HG03457 (cell line): ENCODE measurements around the gene C5.
"Not testable (repeated sequence)": the region's sequence is repeated elsewhere in the genome, so short reads cannot be mapped to it uniquely, and the experiment has no call there.

Source experiments
- ATAC-seq: cut with Tn5 transposase; IDR thresholded peaks from one replicate; pipeline ENCODE4 v1.9.1; 2021; ENCODE audit warnings: moderate number of reproducible peaks; ENCODE audit not compliant: unreplicated experiment

The C5 gene

DNA sequence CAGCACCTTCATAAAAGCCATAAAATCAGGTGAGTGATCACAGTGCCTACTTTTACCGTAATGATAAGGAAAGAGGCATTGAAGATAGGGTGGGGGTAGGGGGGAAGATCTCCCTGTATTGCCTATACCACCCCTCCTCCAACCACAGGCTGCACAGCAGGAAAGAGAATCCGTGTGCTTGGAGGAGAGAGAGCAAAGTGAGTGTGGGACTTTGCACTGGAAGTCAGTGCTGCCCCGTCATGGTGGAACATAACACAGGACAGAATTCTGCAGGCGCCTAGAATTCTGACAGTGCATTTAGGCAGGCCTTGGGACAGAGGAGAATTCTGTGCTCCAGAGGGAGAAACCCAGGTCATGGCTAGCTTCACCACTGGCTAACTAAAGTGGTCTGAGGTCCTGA, 3.5 kb upstream of the C5 start:
- no peak for ATAC-seq

- ATAC-seq: no peak
These were observed 1.5 kb downstream of the C5 start for GRCh38 chr9:121048618-121049017.

- ATAC-seq: no peak
These were observed 1.9 kb downstream of the C5 start for GRCh38 chr9:121048175-121048574.

DNA sequence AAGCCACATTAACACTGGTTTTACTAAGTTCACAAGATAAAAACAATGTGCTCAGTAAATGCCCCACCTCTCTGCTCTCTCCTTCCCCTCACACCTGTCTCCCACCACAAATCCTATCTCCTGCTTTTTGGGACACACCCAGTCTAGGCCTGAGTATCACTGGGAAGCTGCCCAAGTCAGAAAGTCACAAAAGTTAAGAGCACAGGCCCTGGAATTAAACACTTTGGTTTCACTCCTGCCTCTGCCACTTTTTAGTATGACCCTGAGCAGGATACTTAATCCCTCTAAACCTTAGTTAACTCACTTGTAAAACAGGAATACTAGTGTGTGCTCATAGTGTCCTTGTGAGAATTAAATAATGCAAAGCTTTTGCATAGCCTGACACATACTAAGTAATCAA, 11.3 kb downstream of the C5 start:
- ATAC-seq: no peak

DNA sequence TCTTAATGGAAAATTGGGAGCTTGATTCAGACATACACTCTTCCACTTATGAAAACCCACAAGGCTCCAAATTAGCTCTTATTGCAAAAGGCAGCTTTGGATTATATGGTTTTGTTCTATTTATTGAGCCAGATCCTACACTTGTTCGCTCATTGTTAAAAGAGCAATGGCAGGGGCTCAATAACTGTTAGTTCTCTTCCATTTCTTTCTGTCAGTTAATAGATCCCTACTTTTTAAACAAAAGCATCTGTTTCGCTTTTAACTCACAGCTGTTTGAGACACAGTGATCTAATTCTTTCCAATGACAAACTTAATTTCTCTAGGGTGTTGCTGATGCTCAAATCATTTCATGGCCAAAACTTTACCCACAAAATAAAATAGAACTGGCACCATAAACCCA, 11.7 kb downstream of the C5 start:
- no peak for ATAC-seq

GRCh38 chr9:121035717-121036116, 14.4 kb downstream of the C5 start:
- not testable (repeated sequence) for ATAC-seq

GRCh38 chr9:121034529-121034928, 15.5 kb downstream of the C5 start:
- ATAC-seq: no peak

DNA sequence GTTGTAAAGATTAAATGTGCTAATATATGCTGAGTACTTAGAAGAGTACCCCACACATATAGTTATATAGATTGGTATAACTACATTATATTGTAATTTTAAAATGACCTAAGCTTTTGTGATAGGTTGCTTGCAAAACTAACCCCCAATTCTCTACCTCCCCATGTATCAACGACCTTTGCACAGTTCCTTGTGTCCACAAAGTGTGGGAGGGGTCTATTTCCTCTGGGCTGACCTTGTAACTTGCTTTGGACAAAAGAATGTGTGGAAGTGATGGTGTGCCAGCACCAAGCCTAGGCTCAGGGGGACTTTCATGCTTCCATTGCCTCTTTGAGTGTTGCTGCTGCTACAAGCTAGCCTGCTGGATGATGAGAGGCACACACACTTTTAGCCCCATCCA, 20.6 kb downstream of the C5 start:
- ATAC-seq: no peak

DNA sequence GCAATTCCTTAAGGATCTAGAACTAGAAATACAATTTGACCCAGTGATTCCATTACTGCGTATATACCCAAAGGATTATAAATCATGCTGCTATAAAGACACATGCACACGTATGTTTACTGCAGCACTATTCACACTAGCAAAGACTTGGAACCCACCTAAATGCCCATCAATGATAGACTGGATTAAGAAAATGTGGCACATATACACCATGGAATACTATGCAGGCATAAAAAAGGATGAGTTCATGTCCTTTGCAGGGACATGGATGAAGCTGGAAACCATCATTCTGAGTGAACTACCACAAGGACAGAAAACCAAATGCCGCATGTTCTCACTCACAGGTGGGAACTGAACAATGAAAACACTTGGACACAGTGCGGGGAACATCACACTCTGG, 21.8 kb downstream of the C5 start:
- ATAC-seq: not testable (repeated sequence)

DNA sequence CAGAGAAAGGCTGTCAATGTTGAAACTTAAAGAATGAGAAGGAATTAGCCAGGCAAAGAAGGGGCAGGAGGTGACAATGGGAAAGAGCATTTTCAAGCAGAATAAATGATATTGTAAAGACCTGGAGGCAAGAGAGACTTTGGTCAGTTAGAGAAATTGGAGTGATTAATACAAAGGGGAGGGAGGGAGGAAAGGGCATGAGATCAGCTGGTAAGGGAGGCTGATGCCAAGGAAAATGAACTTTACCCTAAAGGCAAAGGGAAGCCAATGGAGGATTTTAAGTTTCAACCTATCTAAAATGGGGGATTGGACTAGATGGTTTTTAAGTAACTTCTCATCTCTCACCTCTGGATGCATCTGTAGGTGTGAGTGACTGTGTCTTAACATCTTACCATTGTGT, 23.3 kb downstream of the C5 start:
- no peak for ATAC-seq

GRCh38 chr9:121026260-121026691, 23.8 kb downstream of the C5 start:
- ATAC-seq: no peak

DNA sequence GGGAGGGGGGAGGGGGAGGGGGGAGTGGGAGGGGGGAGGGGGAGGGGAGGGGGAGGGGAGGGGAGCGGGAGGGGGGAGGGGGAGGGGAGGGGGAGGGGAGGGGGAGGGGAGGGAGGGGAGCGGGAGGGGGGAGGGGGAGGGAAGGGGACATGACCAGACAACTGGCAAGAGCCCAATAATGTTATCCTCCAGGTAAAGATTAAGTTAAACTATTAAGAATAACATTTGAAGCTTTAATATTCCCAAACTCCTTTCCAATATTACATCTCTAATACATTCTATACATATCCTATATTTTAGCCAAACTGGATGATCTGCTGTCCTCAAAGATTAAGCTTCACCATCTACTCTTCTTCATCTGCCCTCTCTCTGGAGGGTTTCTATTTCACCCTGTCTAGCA, 25.8 kb downstream of the C5 start:
- no peak for ATAC-seq

GRCh38 chr9:121023064-121023463, 27.0 kb downstream of the C5 start:
- no peak for ATAC-seq

- ATAC-seq: no peak
These were observed 28.8 kb downstream of the C5 start for GRCh38 chr9:121021301-121021700.

DNA sequence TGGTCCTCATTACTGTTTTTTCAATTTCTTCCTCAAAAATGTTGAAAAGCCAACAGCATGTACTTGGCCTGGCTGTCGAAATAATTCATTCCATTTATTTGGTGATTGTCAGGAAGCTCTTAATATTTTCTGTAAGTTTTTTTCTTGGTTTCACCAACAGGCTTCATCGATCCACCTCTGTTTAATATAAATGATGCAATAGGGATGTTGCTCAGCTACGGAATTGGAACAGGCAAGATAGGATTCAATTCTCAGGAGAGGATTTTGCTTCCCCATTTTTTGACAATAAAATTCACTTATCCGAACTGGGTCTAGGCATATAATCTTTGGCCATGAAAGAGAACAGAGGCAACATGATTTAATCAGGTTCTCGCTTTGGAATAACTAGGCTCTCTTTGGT, 30.8 kb downstream of the C5 start:
- ATAC-seq: no peak

GRCh38 chr9:121013911-121014310, 36.2 kb downstream of the C5 start:
- no peak for ATAC-seq

GRCh38 chr9:121009650-121010049, 40.4 kb downstream of the C5 start:
- ATAC-seq: no peak

- no peak for ATAC-seq
These were observed 50.8 kb downstream of the C5 start for GRCh38 chr9:120999317-120999716.

DNA sequence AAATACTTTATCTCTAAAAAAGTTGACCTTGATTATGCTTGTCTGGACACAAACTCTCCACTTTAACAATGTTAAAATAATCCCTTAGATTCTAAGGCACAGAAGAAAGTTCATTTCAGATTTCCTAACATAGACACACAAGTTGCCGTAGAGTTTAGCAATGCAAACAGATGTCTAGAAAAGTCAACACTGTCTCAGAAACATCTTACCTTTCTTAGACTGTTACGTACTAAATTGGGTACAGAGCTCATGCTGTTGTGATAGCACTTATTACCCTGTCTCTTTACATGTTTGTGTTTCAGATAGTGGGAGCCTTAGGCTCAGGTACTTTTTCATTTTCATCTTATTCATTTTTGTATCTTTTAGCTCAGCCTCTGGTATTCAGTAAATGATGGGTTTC, 52.0 kb downstream of the C5 start:
- ATAC-seq: no peak

DNA sequence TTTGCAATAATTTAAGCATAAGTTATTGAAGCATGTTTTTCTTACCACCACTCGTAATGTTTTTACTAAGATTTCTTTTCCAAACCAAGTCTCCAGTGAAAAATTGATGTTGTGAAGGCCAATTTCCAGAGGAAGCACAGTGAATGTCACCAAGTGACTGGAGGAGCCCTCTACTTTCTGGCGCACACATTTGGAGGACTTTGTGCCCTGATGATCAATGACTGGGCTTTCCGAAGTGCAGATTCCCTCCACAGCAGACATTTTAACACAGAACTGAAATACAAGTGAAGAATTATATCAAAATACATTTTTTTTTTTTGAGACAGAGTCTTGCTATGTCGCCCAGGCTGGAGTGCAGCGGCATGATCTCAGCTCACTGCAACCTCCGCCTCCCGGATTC, 52.6 kb downstream of the C5 start:
- ATAC-seq: no peak

DNA sequence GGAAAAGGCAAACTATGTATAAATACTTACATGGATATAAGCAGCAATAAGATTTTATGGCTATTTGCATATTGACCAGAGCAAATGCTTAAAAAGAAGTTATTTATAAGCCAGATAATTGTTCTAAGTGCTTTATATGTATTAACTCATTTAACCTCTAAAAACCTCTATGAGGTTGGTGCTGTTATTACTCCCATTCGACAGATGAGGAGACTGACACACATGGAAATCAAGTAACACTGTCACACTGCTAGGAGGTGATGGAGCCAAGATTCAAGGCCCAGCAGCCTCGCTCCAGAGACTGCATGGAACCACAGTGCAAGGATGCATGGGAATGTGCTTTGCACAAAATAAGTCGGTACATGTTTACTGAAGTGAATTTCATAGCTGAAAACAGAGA, 53.7 kb downstream of the C5 start:
- ATAC-seq: no peak

DNA sequence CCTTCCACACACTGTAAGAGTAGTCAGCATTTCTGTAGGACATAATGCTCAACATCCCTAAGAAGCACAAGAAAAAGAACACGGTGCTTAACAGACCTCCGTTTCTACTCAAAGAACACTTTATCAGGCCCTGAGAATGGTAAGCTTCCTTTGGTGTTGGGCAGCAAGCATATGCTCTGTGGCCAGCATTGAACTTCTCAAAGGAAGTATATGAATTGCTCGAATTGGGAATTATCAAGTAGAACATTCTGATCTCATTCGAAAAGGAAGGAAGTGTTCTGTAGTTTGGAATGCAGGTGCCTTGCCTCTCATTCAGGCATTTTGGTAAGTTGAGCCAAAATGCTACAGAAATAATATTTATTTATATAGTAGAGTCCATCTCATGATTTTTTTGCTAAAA, 61.0 kb downstream of the C5 start:
- no peak for ATAC-seq

- no peak for ATAC-seq
These were observed 64.3 kb downstream of the C5 start for GRCh38 chr9:120985819-120986222.

DNA sequence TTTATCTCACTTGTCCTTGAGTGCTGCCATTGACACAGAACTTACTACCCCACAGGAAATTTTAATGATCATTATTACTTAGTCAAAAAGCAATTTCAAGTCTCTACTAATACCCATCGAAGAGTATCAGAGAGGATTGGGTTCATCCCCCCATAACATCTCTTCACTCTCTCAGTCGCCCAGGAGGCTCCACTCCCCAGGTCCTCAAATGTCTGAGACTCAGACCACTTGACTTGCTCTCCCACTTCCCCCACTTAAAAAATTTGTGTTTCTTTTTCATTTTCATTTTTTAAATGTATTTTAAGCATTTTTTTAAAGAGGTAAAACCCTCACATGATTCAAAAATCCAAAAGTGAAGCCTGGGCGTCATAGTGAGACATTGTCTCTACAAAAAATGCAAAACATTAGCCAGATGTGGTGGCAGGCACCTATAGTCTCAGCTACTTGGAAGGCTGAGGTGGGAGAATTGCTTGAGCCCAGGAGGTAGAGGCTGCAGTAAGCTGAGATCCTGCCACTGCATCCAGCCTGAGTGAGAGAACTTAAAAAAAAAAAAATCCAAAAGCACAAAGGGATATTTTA, 66.7 kb downstream of the C5 start:
- no peak for ATAC-seq
